HG03439 (cell line): ENCODE measurements around the gene ZNF420.

Experiments
- ATAC-seq: cut with Tn5 transposase; IDR thresholded peaks from one replicate; pipeline ENCODE4 v1.9.1; 2021; ENCODE audit warnings: mild to moderate bottlenecking, moderate library complexity; ENCODE audit not compliant: unreplicated experiment

The ZNF420 gene

GRCh38 chr19:37136111-37136510 lies 57.9 kb downstream of the ZNF420 start:
- ATAC-seq: no peak

DNA sequence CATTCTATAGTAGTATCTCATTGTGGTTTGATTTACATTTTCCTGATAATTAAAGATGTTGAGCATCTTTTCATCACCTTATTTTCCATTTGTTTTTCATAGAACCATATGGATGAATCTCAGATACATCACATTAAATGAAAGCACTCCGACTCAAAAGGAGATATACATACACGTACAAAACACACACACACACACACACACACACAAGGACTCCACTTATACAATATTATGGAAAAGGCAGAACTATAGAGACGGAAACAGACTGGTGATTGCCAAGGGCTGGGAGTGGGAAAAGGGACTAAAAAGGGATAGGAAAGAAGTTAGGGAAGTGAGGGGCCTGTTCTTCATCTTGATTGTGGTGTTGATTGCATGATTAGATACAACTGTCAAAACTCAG lies 70.0 kb downstream of the ZNF420 start:
- no peak for ATAC-seq

DNA sequence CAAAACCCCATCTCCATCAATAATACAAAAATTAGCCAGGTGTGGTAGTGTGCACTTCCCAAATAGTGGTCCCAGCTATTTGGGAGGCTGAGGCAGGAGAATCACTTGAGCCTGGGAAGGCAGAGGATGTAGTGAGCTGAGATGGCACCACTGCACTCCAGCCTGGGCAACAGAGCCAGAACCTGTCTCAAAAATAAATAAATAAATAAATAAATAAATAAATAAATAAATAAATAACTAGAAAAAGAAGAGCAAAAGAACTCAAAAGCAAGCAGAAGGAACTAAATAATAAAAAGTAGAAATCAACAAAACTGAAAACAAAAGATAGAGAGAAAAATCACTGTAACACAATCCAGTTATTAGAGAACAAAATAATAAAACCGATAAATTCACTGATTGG lies 81.9 kb downstream of the ZNF420 start:
- ATAC-seq: no peak

GRCh38 chr19:37165635-37166034 lies 87.4 kb downstream of the ZNF420 start:
- no peak for ATAC-seq

DNA sequence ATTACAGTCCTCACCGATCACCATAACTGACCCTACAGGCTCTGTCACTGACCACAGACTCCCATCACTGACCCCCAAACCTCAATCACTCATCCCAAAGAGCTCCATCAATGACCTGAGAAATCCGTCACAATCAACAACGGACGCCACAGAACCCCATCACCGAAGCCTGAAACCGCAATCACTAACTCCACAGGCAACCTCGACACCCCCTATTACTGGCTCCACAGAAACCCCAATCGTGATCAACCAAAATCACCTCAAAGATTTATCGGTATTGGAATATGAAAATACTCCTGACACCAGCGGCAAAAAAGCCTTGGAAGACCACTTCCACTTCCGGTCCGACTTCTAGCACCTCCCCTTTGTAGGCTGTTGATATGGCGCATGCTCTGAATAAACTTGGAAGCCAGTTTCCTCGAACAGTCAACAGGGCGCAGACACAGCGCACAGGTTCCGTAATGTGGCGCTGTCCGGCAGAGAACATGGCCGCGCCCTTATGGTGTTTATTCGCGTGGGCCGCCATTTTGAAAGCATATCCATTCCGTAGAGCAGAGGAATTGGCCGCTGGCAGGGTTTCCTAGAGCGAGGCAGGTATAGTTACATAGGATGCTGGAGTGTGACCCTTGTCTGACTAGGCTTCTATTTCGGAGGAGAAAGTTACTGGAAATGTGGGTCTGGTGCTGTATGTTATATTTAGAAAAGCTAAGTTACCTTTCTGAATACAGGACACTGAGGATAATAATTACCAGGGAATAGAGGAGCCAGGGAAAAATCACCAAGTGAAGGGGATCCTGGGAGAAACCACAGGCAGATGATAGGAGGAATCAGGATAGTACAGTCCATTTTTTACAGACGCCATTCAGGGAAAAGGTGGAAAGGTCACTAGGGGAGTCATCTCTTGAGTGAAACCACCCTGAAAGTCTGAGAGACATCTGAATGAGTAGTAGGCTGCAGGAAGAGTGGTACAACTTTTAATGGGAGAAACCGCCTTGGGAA lies 94.4 kb downstream of the ZNF420 start, which contains the start of gene ZNF585A:
ZNF585A (minus strand) TSS at position 328 of the 999 bp plus-strand sequence. CDS start 2,785 bp downstream, outside the sequence.
- peak; percentile 98 for ATAC-seq
